Measurements from ENCODE around the gene ALDH3A2. TPM values are rescaled to one million over a fixed set of nuclear protein-coding genes. Genes with fewer than 3 reads are reported as not detected.

ALDH3A2 gene
- total RNA-seq, 1 donor, result 82.2 TPM

DNA sequence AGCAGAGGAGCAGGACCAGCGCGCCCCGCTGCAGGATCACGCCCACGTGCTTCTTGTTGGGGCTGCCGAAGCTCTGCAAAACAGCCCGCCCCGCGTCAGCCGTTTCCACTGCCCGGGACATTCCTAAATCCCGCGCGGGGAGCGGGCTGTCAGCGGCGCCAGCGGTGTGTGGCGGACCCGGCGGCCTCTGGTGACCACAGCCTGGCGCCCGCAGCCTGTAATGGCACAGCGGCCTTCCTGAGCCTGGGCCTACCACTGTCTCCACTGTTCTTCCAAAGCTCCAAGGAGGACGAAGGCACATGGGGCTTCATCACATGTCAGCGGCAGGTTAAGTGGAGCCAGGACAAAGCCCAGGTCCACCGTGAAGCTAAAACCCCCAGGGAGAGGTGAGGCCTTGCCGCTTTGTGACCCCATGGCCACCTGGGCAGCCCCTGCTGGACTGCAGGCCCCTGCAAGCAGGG lies 65.4 kb downstream of the ALDH3A2 start:
- H4K20me1 ChIP-seq (ENCODE audit: insufficient read depth, low read length), result no peaks in the 10 kb centered on the region
- no peak overlapping the region for H3K4me2 ChIP-seq (ENCODE audit: insufficient read depth, low read length)
- no peak overlapping the region for H2AFZ ChIP-seq (ENCODE audit: low read length)
- no peaks in the 10 kb centered on the region for H3K79me2 ChIP-seq (ENCODE audit: insufficient read depth, low read length)
- H3K27ac ChIP-seq (ENCODE audit: low read depth, low read length), result no peak overlapping the region
- no peaks in the 10 kb centered on the region for H3K36me3 ChIP-seq (ENCODE audit: insufficient read depth, low read length)
- H3K9me3 ChIP-seq (ENCODE audit: low read depth, low read length), result no peaks in the 10 kb centered on the region
- peak; percentile 57 for DNase-seq (ENCODE audit: insufficient read length, low spot score, missing footprints)
- H3K4me1 ChIP-seq (ENCODE audit: insufficient read depth, low read length), result no peaks in the 10 kb centered on the region
- no peaks in the 10 kb centered on the region for H3K27me3 ChIP-seq (ENCODE audit: insufficient read depth, low read length)
- no peak overlapping the region for H3K4me3 ChIP-seq (ENCODE audit: insufficient read depth, low read length)
- TF ChIP-seq CTCF (IDR thresholded peaks at IDR 0.05; ENCODE audit: extremely low read depth, low read depth, low read length), result no peak

DNA sequence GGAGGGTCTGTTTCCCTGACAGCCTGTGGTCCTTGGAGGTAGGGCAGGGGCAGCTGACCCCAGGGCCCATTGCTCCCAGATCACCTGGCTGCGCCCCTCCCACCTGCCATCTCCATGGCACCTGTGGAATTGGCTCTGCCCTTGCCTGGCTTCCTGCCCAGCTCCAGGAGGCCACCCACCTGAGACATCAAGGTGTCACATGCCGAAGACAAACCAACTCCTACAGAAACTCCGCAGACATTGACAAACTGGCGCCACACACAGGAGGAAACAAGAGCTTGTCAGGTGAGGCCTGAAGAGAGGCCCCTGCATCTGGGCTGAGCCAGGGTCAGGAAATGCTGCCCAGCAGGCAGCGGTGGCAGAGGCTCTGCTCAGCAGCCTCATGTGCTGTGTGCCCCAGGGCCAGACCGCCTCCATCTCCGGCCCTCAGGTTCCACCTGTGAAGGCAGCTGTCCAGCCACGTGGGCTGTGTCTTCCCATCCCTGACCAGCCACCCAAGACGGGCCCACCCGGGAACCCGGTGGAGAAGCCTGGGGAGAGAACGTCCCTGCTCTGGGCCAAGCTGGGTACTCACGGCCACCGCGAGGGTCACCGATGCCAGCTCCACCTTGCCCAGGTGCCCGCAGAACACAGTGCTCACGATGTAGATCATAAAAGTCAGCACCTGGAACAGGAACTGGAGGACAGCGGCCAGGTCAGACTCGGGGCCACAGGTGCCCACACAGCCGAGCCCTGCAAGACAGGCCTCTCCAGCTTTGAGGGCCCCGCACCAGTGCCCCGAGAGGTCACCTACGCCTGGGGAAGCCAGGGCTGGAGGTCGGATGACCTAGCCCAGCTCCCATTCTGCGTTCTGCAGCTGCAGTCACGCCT lies 66.2 kb downstream of the ALDH3A2 start:
- Histone ChIP-seq H3K36me3 (ENCODE audit: insufficient read depth, low read length) (no peaks in the 10 kb centered on the region), H3K4me3 (ENCODE audit: insufficient read depth, low read length) (no peak overlapping the region), H4K20me1 (ENCODE audit: insufficient read depth, low read length) (no peaks in the 10 kb centered on the region), H3K4me1 (ENCODE audit: insufficient read depth, low read length) (no peaks in the 10 kb centered on the region), H3K9me3 (ENCODE audit: low read depth, low read length) (no peaks in the 10 kb centered on the region), H2AFZ (ENCODE audit: low read length) (no peak overlapping the region), H3K79me2 (ENCODE audit: insufficient read depth, low read length) (no peaks in the 10 kb centered on the region), H3K27ac (ENCODE audit: low read depth, low read length) (no peak overlapping the region), H3K4me2 (ENCODE audit: insufficient read depth, low read length) (no peak overlapping the region), H3K27me3 (ENCODE audit: insufficient read depth, low read length) (no peaks in the 10 kb centered on the region)
- peak; percentile 48 for DNase-seq (ENCODE audit: insufficient read length, low spot score, missing footprints)
- TF ChIP-seq CTCF (IDR thresholded peaks at IDR 0.05; ENCODE audit: extremely low read depth, low read depth, low read length), result no peak

DNA sequence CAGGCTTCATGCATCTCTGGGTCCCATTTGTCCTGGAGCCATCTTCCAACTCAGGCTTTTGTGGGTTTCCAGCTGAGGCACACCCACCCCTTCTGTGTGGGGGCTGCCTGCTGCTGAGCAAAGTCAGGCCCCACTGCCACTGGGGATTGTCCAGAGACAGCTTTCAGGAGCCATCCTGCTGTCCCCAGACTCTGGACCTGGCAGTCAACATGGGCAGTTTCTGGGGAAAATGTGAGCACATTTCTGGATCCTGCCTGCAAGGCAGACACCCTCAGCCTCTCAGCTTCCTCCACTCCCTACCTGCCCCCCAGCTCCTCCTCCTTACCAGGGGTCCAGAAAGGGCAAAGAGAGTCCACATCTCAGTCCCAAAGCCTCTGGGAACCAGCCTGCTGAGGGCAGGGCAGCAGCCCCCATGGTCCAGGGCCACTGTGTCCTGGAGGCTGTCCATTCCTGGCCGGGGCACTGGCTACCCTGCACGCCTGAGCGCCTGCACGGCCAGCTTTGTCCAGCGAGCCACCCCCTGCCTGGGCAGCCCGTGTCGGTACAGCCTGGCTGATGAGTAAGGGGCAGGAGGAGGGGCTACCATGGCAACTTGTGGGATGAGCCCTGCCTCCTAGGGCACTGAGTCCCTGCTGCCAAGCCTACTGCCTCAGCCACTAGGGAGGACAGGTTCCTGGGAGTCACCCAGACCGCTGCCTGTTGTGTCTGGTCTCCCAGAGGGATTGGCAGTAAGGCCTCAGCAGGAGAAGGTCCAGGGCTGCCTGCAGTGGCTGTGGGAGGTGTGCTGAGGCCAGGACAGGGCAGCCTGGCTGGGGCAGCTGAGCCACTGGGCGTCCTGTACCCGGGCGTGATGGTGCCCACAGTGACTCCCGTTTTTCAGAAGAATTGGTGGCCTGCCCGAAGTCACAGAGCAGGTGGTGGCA lies 67.8 kb downstream of the ALDH3A2 start, which contains the start of gene SLC47A2:
Gene SLC47A2 (minus strand): TSS at position 477 of the 923 bp plus-strand sequence. CDS start 29 bp downstream, at position 448.
- Histone ChIP-seq H3K4me1 (ENCODE audit: insufficient read depth, low read length) (no peaks in the 10 kb centered on the region), H4K20me1 (ENCODE audit: insufficient read depth, low read length) (no peaks in the 10 kb centered on the region), H3K9me3 (ENCODE audit: low read depth, low read length) (no peaks in the 10 kb centered on the region), H3K4me3 (ENCODE audit: insufficient read depth, low read length) (no peak within 1 kb of the TSS), H3K27ac (ENCODE audit: low read depth, low read length) (no peak within 1 kb of the TSS), H3K36me3 (ENCODE audit: insufficient read depth, low read length) (no peaks in the 10 kb centered on the region), H2AFZ (ENCODE audit: low read length) (no peak within 1 kb of the TSS), H3K79me2 (ENCODE audit: insufficient read depth, low read length) (no peaks in the 10 kb centered on the region), H3K27me3 (ENCODE audit: insufficient read depth, low read length) (no peaks in the 10 kb centered on the region), H3K4me2 (ENCODE audit: insufficient read depth, low read length) (no peak within 1 kb of the TSS)
- TF ChIP-seq CTCF (IDR thresholded peaks at IDR 0.05; ENCODE audit: extremely low read depth, low read depth, low read length), result no peak
- peak; percentile 88 for DNase-seq (ENCODE audit: insufficient read length, low spot score, missing footprints)
